OCI-LY1 (cell line): ENCODE measurements around the gene RASL11A.

ENCODE experiments used
- CTCF ChIP-seq: fragments of 200-600 bp; sonication (generic), shearing (Covaris generic); IDR thresholded peaks from 2 replicates; pipeline ENCODE4 v1.5.1; 2017; ENCODE audit warnings: mild to moderate bottlenecking, antibody characterized with exemption, low read length, moderate library complexity, mixed read lengths
- EZH2 ChIP-seq: fragments of 200-600 bp; sonication (generic), shearing (Covaris generic); IDR thresholded peaks from 2 replicates; pipeline ENCODE4 v1.8.0; 2017; ENCODE audit warnings: borderline replicate concordance, mixed run types, mild to moderate bottlenecking, antibody characterized with exemption, low read length, moderate library complexity, mixed read lengths

DNA sequence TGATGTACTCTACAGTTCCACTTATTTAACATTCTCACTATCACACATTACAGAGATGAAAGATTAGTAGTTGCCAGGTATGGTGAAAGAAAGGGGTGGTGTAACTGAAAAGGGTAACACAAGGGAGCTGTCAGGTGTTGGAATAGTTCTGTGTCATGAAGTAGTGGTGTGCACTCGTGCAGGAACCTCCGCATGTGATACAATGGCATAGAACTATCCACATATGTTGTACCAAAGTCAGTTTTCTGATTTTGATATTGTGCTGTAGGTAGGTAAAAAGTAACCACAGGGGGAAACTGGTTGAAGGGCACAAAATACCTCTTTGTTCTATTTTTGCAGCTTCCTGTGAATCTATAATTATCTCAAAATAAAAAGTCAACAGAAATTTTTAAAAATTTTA lies 43.6 kb upstream of the RASL11A start:
- no peak for TF ChIP-seq CTCF
- TF ChIP-seq EZH2, result no peak
